ENCODE results near the gene KREMEN1.
"Not testable (repeated sequence)": the region's sequence is repeated elsewhere in the genome, so short reads cannot be mapped to it uniquely, and the experiment has no call there.

The KREMEN1 gene

GRCh38 chr22:29079218-29079901 is 6.5 kb downstream of the KREMEN1 start:
- no peak for DNase-seq (ENCODE audit: low spot score)

DNA sequence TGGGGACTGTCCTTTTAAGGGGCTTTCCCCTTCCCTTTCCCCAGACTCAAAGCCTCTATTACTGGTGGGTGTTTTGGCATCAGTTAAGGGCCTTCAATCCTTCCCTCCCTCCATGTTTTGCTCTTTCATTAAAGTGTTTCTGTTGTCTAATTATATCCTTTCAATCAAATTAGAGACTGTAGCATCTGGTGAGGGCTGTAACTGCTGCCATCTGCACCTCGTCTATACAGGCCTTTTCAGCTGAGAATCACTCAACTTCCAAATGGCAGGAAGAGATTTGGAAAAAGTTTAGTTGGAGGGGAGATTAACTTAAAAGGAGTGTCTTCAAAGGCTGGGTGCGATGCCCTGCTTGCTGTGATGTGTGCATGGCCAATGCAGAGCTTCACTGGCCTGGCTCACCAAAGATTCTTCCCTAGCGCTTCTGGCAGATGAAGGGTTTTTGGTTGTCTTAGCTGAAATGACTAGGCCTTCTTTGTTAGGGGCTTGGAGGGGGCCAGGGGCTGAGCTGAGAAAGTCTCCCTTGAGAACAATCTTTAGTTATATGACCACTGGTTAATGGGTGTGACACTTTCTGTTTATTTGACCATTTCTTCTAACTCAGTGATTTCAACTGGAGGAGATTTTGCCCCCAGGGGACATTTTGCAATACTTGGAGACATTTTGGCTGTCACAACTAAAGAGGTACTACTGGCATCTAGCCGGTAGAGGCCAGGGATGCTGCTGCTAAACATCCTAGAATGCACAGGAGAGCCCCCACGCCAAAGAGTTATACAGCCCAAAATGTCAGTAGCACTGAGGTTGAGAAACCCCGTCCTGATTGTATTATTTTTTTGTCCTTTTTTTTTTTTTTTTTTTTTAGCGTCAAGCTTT is 7.5 kb downstream of the KREMEN1 start:
- no peak for DNase-seq (ENCODE audit: low spot score)

DNA sequence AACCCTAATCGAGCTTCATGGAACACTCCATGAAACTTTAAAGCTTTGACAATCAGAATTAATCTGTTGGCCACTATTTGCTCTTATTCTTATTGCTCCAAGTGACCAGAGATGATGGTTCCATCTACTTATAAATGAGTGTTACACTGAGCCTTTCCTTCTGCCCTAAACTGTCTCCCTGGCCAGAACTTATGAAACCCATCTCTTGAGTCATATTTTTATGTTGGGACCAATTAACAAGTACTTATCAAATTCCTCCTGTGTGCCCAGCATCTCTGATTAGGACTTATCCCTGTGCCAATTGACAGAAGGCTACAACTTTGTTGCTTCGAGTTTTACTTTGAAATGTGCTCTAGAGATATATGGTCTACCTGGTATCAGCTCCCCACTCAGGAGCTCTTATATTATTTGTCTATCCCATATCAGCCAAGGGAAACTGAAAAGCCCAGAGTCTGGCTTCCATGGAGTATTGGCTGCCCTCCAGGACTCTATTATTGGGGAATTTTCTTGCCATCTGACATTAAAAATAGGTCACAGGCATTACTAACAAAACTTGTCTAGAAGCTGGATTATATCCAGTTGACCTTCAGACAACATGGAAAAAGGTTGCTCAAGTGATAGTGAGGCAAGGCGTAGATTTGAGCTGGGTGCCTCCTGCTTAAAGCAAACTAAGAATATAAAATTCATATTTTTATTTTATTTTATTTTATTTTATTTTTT is 8.8 kb downstream of the KREMEN1 start:
- DNase-seq (ENCODE audit: low spot score): no peak

DNA sequence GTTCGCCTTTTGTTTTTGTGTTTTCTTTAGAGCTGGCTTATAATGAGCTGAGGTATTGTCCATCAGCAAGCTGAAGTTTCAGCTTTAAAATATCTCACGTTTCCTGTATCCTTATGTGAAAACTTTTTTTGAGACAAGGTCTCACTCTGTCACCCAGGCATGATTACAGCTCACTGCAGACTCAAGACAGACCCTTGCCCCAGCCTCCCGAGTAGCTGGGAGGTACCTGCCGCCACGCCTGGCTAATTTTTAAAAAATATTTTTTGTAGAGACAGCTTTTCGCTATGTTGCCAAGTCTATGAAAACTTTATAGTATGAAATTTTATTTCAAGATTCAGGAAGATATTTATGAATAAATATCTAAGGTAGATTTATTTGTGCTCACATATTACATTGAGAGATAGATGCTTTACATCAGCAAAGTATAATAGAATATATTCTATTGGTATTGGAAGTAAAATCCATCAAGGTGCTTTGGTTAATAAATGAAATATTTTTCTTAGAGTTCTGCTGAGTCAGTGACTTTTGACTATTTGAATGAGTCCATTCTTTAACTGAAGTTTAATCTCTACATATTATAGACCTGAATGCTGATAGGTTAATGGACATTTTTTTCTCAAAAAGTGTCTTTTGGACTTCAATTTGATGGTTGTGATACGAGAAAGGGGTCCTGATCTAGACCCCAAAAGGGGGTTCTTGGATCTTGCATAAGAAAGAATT is 10.2 kb downstream of the KREMEN1 start:
- DNase-seq (ENCODE audit: low spot score): no peak

DNA sequence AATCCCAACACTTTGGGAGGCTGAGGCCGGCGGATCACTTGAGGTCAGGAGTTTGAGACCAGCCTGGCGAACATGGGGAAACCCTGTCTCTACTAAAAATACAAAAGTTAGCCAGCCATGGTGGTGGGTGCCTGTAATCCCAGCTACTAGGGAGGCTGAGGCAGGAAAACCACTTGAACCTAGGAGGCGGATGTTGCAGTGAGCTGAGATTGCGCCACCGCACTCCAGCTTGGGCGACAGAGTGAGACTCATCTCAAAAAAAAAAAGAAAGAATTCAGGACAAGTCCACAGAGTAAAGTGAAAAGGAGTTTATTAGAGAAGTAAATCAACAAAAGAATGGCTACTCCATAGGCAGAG is 10.7 kb downstream of the KREMEN1 start:
- not testable (repeated sequence) for DNase-seq (ENCODE audit: low spot score)

DNA sequence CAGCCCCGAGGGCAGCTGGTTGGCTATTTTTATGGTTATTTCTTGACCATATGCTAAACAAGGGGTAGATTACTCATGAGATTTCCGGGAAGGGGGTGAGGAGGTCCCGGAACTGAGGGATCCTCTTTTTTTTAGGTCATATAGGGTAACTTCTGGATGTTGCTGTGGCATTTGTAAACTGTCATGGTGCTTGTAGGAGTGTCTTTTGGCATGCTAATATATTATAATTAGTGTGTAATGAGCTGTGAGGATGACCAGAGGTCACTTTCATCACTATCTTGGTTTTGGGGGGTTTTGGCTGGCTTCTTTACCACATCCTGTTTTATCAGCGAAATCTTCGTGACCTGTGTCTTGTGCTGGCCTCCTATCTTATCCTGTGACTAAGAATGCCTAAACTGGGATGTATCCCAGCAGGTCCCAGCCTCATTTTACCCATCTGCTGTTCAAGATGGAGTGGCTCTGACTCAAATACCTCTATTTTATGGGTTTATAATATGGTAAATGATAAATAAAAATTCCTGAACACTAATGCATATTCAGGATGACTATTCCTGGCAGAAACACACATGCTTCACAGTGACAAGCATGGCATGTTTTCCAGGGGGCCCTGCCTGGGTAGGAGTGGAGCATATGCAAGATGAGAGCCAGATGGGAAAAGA is 11.2 kb downstream of the KREMEN1 start:
- DNase-seq (ENCODE audit: low spot score): no peak

DNA sequence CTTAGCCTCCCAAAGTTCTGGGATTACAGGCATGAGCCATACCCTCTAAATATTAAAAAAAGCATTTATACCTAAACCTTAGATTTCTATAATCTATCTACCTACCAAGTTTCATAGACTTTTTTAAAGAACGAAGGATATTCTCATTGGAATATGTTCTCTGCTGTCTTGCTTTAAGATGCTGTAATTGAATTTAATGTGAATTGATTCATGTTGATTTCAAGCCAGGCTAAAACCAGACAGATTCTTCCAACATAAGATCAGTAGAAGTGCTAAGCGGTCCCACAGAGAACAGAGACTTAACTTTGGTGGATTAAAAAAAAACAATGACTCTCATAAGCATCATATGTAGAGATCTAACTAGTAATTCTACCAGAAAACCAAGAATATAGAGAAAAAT is 14.2 kb downstream of the KREMEN1 start:
- no peak for DNase-seq (ENCODE audit: low spot score)

- no peak for DNase-seq (ENCODE audit: low spot score)
Measured at GRCh38 chr22:29088809-29089208, 16.0 kb downstream of the KREMEN1 start.

DNA sequence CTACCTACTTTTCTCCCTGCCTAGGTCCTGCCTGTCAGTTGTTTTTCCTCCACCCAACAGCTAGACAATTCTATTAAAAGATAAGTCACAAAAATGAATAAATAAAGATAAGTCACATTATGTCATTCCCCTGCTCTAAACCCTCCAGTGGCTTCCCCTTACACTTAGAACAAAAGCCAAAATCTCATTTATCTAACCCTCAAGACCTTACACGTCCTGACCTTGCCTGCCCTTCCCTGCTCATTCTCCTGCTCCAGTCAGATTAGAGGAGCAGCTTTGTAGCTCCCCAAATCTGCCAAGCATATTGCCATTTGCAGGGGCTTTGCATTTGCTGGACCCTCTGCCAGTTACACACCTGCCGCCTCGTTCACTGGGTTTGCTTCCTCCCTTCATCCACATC is 16.7 kb downstream of the KREMEN1 start:
- DNase-seq (ENCODE audit: low spot score): no peak

GRCh38 chr22:29090039-29090438 is 17.2 kb downstream of the KREMEN1 start:
- no peak for DNase-seq (ENCODE audit: low spot score)

- DNase-seq (ENCODE audit: low spot score): no peak
Measured at GRCh38 chr22:29092243-29092642, 19.4 kb downstream of the KREMEN1 start.

- DNase-seq (ENCODE audit: low spot score): no peak
Measured at GRCh38 chr22:29093030-29093429, 20.2 kb downstream of the KREMEN1 start.

GRCh38 chr22:29093501-29094300 is 20.9 kb downstream of the KREMEN1 start:
- DNase-seq (ENCODE audit: low spot score): peak; percentile 51

DNA sequence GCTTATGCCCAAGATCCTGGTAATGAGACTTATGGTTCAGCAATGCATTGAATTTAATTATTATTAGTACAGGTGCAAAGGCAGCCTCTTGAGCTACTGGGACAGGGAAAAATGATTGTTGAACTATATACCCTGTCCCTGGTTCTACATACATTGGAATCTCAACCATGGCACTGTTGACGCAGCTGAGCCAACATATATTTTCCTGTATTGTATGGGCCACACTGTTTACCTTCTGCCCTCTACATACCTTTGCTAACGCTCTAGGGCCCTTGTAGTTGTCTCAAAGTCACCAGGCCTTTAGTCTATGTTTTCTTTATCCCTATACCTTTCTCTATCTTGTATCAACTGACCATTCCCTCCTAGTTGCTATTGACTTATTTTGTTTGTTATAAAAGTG is 22.6 kb downstream of the KREMEN1 start:
- DNase-seq (ENCODE audit: low spot score): no peak

DNA sequence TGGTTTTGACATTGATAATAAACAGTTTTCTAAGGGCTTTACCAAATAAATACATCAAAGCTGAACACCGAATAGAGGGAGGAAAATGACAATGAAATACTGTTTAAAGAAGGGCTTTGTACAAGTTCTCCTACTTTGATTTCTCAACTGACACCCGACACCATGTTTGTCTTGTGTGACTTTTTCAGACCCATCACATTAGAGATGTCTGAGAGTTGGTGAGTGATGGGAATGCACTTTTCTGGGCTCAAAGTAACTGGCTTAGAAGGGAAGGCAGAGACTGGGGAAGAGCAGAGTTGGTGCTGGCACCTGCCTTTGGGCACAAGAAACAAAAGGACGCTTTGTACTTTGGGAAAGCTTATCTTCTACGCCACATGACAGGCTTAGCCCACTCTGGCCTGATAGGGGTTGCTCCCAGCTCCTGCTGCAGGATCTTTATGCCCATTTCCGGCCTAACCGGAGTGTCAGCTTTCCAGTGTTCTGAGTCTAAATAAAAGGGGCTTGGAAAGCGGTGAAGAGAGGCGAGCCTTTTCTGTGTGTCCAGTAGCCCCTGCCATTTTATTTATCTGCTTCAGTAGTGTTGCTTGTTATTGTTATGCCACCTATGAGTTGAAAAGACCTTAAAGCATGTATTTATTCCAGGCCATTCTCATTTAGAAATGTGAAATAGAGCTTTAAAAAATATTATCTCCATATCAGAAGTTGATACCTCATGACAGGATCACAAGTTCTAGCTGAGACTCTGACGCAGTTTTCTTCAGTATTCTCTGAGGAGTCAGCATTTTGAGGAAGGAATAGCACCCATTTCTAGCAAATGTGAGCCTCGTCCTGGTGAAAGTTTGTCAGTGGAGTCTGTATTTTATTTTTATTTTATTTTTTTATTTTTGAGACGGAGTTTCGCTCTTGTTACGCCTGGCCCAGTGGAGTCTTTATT is 24.2 kb downstream of the KREMEN1 start:
- peak; percentile 57 for DNase-seq (ENCODE audit: low spot score)

GRCh38 chr22:29098296-29098695 is 25.5 kb downstream of the KREMEN1 start:
- no peak for DNase-seq (ENCODE audit: low spot score)

GRCh38 chr22:29102300-29102699 is 29.5 kb downstream of the KREMEN1 start:
- no peak for DNase-seq (ENCODE audit: low spot score)

- DNase-seq (ENCODE audit: low spot score): no peak
Measured at GRCh38 chr22:29103121-29103520, 30.3 kb downstream of the KREMEN1 start.

DNA sequence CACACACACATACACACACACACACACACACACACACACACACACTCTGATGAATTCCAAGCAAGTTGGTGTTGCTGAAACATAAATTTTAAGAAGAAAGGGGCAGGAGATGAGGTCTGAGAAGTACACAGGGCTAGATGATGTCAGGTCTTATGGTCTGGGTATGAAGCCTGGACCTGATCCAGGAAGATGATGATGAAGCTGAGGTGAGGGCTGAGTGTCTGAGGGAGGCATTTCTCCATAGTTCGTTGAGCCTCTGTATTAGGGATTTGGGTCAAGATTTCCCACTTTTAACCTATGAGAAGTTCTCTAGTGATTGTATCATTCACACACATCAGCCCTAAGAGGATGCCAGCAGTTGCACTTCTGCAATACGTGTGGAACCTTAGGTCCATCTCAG is 32.6 kb downstream of the KREMEN1 start:
- DNase-seq (ENCODE audit: low spot score): no peak

- no peak for DNase-seq (ENCODE audit: low spot score)
Measured at GRCh38 chr22:29106839-29107238, 34.0 kb downstream of the KREMEN1 start.
